OCI-LY3 (cell line): ENCODE data around the gene ENOX2.

Experiments used
- EZH2phosphoT487 ChIP-seq: fragments of 200-600 bp; shearing (Covaris generic); IDR thresholded peaks from 2 replicates; pipeline ENCODE4 v1.6.1; 2018; ENCODE audit warnings: antibody characterized with exemption, mixed run types, low read depth
- TF ChIP-seq, protein P1 (sequence below): fragments of 200-600, 300-600 bp; sonication (generic); IDR thresholded peaks from 2 replicates; pipeline ENCODE4 v1.5.1; 2014; ENCODE audit warnings: antibody characterized with exemption, low read length, low read depth

DNA sequence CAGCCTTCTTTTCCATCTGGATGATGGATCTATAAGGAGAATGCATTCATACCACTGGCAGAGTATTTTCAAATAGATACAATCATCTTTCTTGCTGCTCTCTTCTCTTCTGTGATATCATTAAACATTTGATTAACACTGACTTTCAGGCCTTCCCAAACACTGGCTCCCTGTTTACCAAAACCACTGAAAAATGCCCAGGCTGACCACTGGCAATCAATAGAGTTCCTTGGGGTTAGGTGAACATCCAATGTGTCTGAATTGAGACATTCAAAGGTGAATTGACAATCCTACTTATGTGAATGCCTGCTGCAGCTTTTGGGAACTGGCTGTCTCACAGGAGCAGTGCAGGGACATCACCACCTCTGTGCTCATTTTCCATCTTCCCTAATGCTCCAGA lies 168.3 kb downstream of the ENOX2 start:
- TF ChIP-seq, protein P1, sequence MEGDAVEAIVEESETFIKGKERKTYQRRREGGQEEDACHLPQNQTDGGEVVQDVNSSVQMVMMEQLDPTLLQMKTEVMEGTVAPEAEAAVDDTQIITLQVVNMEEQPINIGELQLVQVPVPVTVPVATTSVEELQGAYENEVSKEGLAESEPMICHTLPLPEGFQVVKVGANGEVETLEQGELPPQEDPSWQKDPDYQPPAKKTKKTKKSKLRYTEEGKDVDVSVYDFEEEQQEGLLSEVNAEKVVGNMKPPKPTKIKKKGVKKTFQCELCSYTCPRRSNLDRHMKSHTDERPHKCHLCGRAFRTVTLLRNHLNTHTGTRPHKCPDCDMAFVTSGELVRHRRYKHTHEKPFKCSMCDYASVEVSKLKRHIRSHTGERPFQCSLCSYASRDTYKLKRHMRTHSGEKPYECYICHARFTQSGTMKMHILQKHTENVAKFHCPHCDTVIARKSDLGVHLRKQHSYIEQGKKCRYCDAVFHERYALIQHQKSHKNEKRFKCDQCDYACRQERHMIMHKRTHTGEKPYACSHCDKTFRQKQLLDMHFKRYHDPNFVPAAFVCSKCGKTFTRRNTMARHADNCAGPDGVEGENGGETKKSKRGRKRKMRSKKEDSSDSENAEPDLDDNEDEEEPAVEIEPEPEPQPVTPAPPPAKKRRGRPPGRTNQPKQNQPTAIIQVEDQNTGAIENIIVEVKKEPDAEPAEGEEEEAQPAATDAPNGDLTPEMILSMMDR: no peak
- TF ChIP-seq EZH2phosphoT487: no peak
